MM.1S (cell line): Measurements from ENCODE around the gene NTM.

Experiments used
- DNase-seq: peaks from one replicate; pipeline ENCODE4 v3.0.0-alpha.2; 2015
- H2AFZ ChIP-seq: fragments of 300-600 bp; sonication (generic); 2 replicates; pipeline ENCODE4 v1.6.0; 2016; ENCODE audit warnings: antibody characterized with exemption, low read length
- H3F3A ChIP-seq: fragments of 300-600 bp; sonication (generic); 2 replicates; pipeline ENCODE4 v1.6.1; 2016; ENCODE audit warnings: mild to moderate bottlenecking, antibody characterized with exemption, low read length, moderate library complexity, mixed read lengths; ENCODE audit not compliant: insufficient read depth
- H3K27ac ChIP-seq: fragments of 300-600 bp; sonication (generic); 2 replicates; pipeline ENCODE4 v1.5.1; 2016; ENCODE audit warnings: mild to moderate bottlenecking, low read length
- H3K27me3 ChIP-seq: fragments of 300-600 bp; sonication (generic); replicated peaks from 2 replicates; pipeline ENCODE4 v1.6.0; 2016; ENCODE audit warnings: low read length; ENCODE audit not compliant: insufficient read depth
- H3K36me3 ChIP-seq: fragments of 300-600 bp; sonication (generic); replicated peaks from 2 replicates; pipeline ENCODE4 v1.6.1; 2016; ENCODE audit warnings: mild to moderate bottlenecking, low read length, mixed read lengths; ENCODE audit not compliant: insufficient read depth
- H3K4me1 ChIP-seq: fragments of 300-600 bp; sonication (generic); 2 replicates; pipeline ENCODE4 v1.6.1; 2016; ENCODE audit warnings: low read length, mixed read lengths
- H3K4me2 ChIP-seq: fragments of 300-600 bp; sonication (generic); 2 replicates; pipeline ENCODE4 v1.6.0; 2016; ENCODE audit warnings: low read depth, low read length
- H3K4me3 ChIP-seq: fragments of 300-600 bp; sonication (generic); 2 replicates; pipeline ENCODE4 v1.5.1; 2016; ENCODE audit warnings: low read length, mixed read lengths
- H3K79me2 ChIP-seq: fragments of 300-600 bp; sonication (generic); 2 replicates; pipeline ENCODE4 v1.6.1; 2016; ENCODE audit warnings: mixed run types, low read length, mixed read lengths
- H3K9ac ChIP-seq: fragments of 300-600 bp; sonication (generic); 2 replicates; pipeline ENCODE4 v1.6.1; 2016; ENCODE audit warnings: low read length, mixed read lengths
- H3K9me2 ChIP-seq: fragments of 300-600 bp; sonication (generic); replicated peaks from 2 replicates; pipeline ENCODE4 v1.6.1; 2016; ENCODE audit warnings: mild to moderate bottlenecking, low read length, mixed read lengths; ENCODE audit not compliant: insufficient read depth
- H3K9me3 ChIP-seq: fragments of 300-600 bp; sonication (generic); replicated peaks from 2 replicates; pipeline ENCODE4 v1.6.1; 2016; ENCODE audit warnings: mild to moderate bottlenecking, low read length, mixed read lengths; ENCODE audit not compliant: insufficient read depth
- H4K20me1 ChIP-seq: fragments of 300-600 bp; sonication (generic); 2 replicates; pipeline ENCODE4 v1.6.1; 2016; ENCODE audit warnings: mild to moderate bottlenecking, low read length, moderate library complexity, mixed read lengths; ENCODE audit not compliant: insufficient read depth
- CTCF ChIP-seq: fragments of 300-600 bp; sonication (generic); IDR thresholded peaks from 2 replicates; pipeline ENCODE4 v1.5.1; 2016; ENCODE audit warnings: antibody characterized with exemption, low read length, mixed read lengths
- EZH2 ChIP-seq: fragments of 300-600 bp; sonication (generic); optimal IDR thresholded peaks from 2 replicates; pipeline ENCODE3; 2017; ENCODE audit warnings: low read depth, mild to moderate bottlenecking, antibody characterized with exemption, low read length, mixed read lengths
- EZH2phosphoT487 ChIP-seq: fragments of 300-600 bp; sonication (generic); IDR thresholded peaks from 2 replicates; pipeline ENCODE4 v1.6.1; 2018; ENCODE audit warnings: antibody characterized with exemption, low read length

Gene NTM

DNA sequence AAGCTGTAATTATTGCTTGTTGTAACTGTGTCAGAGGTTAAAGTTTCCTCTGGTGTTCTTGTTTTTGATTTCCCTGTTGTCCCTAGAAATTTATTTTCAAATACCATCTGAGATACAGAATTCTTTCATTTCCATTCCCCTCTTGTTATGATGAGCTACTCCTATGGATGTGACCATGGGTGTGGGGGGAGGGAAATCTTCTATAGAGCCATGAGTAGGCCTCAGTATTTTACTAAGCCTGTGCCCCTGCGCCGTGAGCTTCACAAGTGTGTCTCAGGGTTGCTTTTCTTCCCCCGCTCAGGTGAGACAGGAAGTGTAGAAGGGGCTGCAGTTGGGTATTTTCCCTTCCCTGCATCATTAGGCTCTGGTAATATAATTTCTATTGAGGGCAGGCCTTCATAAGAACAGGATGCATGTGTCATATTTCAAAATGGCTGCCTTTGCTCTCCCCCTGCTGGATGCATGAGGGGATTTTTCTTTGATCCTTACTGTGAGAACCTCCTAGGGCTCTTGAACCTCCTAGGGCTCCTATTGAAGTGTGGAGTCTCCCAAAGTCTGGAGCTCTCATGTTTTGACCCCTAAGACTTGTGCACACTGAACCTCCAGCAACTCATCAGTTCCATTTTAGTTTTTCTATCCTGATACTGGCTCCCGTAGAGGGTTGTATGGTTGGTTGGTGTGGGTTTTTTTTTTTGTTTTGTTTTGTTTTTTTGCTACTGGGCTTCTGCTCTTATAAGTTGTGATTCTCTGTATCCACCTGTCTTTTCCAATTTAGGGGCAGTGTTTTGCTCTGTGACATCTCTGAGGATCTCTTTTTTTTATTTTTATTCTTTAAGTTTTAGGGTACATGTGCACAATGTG is 658.2 kb downstream of the NTM start:
- Histone ChIP-seq H3K9ac (no peak overlapping the region), H3K4me2 (no peak overlapping the region), H3F3A (no peaks in the 10 kb centered on the region), H3K27me3 (no peaks in the 10 kb centered on the region), H3K4me3 (no peak overlapping the region), H4K20me1 (no peaks in the 10 kb centered on the region), H3K4me1 (no peaks in the 10 kb centered on the region), H3K9me3 (no peaks in the 10 kb centered on the region), H3K27ac (no peak overlapping the region), H3K9me2 (no peaks in the 10 kb centered on the region), H2AFZ (no peak overlapping the region), H3K36me3 (no peaks in the 10 kb centered on the region), H3K79me2 (no peaks in the 10 kb centered on the region)
- peak; percentile 61 for DNase-seq
- TF ChIP-seq EZH2 (no peak), EZH2phosphoT487 (no peak), CTCF (peak; percentile 66)

DNA sequence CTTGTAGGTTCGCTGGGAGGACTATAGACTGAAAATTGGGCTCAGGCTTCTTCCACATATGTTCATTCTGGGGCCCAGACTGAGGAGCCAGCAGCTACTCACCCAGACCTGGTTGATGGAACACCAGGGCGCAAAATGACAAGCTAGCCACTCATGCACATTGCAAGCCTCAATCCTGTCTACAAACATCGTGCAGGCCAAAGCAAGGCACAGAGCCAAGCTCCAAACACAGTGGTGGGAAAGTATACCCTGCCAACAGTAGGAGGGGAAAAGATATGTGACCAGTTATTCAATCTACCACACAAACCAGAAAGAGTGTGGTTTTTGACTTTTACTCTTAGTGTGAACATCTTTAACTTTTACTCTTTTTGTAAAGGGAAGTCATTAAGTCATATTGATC is 660.5 kb downstream of the NTM start:
- no peaks in the 10 kb centered on the region for H3K36me3 ChIP-seq
- H3F3A ChIP-seq: no peaks in the 10 kb centered on the region

DNA sequence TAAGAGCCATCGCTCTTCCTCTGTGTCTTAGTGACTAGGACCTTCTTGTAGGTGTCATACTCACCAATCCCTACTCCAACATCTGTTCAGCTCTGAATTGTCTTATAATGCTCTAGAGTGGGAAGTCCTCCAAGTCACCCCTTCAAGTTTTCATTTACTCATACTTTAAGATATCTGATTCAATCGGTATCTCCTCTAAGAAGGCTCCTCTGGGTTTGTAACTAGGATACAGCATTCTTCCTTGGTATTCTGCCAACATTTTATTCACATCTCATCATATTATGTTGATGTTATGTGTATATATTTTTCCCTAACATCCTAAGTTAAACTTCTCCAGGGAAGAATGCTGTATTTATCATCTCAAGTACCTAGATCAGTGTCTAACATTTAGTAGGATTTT is 662.1 kb downstream of the NTM start:
- no peaks in the 10 kb centered on the region for H3K36me3 ChIP-seq
- no peak overlapping the region for H3K4me2 ChIP-seq
- H3K9me2 ChIP-seq: no peaks in the 10 kb centered on the region
- no peak for TF ChIP-seq CTCF
- TF ChIP-seq EZH2phosphoT487: no peak
- no peak for TF ChIP-seq EZH2
- no peak overlapping the region for H3K27ac ChIP-seq
- no peaks in the 10 kb centered on the region for H3K9me3 ChIP-seq
- no peaks in the 10 kb centered on the region for H3K79me2 ChIP-seq
- no peak overlapping the region for H3K9ac ChIP-seq
- H3F3A ChIP-seq: no peaks in the 10 kb centered on the region
- no peaks in the 10 kb centered on the region for H3K4me1 ChIP-seq
- DNase-seq: no peak
- no peak overlapping the region for H3K4me3 ChIP-seq
- no peak overlapping the region for H2AFZ ChIP-seq
- no peaks in the 10 kb centered on the region for H4K20me1 ChIP-seq
- no peaks in the 10 kb centered on the region for H3K27me3 ChIP-seq

More for the DNA sequence above, 660.5 kb downstream of the NTM start:
- H3K27ac ChIP-seq: no peak overlapping the region
- no peak overlapping the region for H3K4me3 ChIP-seq
- H3K27me3 ChIP-seq: no peaks in the 10 kb centered on the region
- H3K4me1 ChIP-seq: no peaks in the 10 kb centered on the region
- H3K4me2 ChIP-seq: no peak overlapping the region
- H3K79me2 ChIP-seq: no peaks in the 10 kb centered on the region
- no peaks in the 10 kb centered on the region for H4K20me1 ChIP-seq
- TF ChIP-seq EZH2 (no peak), CTCF (no peak)
- no peaks in the 10 kb centered on the region for H3K9me3 ChIP-seq
- no peak for DNase-seq
- no peak overlapping the region for H3K9ac ChIP-seq
- no peaks in the 10 kb centered on the region for H3K9me2 ChIP-seq
- no peak overlapping the region for H2AFZ ChIP-seq
